ENCODE data around the gene SMIM43. TPM values are rescaled to one million over a fixed set of nuclear protein-coding genes. Genes with fewer than 3 reads are reported as not detected.

The SMIM43 gene
- total RNA-seq, 1 experiment from 2014 or later, result not detected

GRCh38 chr4:121724671-121725070 lies 40.3 kb downstream of the SMIM43 start:
- DNase-seq (ENCODE audit: low read depth, low spot score) (no peak), ATAC-seq (no peak)
- ChIA-PET POLR2A (no interaction called here), CTCF (interaction anchor here (0.8 to 1.7 kb wide), 4 partner anchors 11 to 532 kb away, joined by 3 read pairs; no protein-coding TSS in a partner anchor), RAD21 (ENCODE audit: low non-redundant PET in 1 of 2, low total read pairs in 2 of 2, uncharacterized antibody in 2 of 2, unreplicated experiment in 2 of 2) (no interaction called here)
- intact Hi-C loops (cut with micrococcal nuclease), result loop anchor here (5.0 kb wide), 1 partner anchor 57 kb away; no protein-coding TSS in a partner anchor
- Histone ChIP-seq H3K4me3 (replicated peaks in 1 of 2; ENCODE audit: low read depth in 1 of 2, low read length in 2 of 2) (no peak overlapping the region), H4K20me1 (ENCODE audit: insufficient read depth) (no peaks in the 10 kb centered on the region), H3K27me3 (ENCODE audit: insufficient read depth, low read length) (no peaks in the 10 kb centered on the region), H3K9ac (ENCODE audit: low read length) (no peak overlapping the region), H3K9me3 (ENCODE audit: control insufficient read depth in 1 of 2, insufficient read depth in 1 of 2, low read depth in 1 of 2, low read length in 2 of 2) (no peaks in the 10 kb centered on the region), H3K4me1 (ENCODE audit: control insufficient read depth in 1 of 2, insufficient read depth in 2 of 2, low read length in 2 of 2) (peaks cover 0 to 20% of the 10 kb centered on the region in 2 experiments; a peak in 2 of 4 replicates), H3K27ac (ENCODE audit: low read depth, low read length) (no peak overlapping the region), H3K36me3 (ENCODE audit: control insufficient read depth in 1 of 2, insufficient read depth in 2 of 2, low read length in 2 of 2) (no peaks in the 10 kb centered on the region), H3K9me2 (ENCODE audit: insufficient read depth) (no peaks in the 10 kb centered on the region), H2AFZ (ENCODE audit: low read depth, low read length, poor library complexity, severe bottlenecking) (no peak overlapping the region), H3K79me2 (ENCODE audit: insufficient read depth, low read length) (no peaks in the 10 kb centered on the region), H3K4me2 (ENCODE audit: low read length) (no peak overlapping the region)
- no TSS peak for BruUV-seq (replicated peaks)
- TF ChIP-seq ZBTB33 (IDR thresholded peaks at IDR 0.05; ENCODE audit: extremely low read depth, insufficient replicate concordance, low read length), result no peak

DNA sequence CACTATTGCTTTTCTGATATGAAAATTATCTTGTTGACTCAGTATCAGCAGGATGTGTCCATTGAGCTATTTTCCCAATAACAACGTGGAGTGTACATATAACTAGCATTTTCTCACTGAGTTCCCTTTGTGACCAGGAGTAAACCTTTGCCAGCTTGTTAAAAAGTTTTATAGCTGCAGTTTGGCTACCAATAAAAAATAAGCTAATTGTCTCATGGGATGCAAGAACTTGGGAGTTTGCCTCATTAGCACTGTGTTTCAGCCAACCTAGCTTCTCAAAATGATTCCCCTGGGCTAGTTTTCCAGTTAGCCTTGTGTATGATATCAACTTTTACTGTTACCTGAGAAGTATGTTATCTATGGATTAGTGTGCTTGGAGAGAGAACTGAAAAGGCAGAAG lies 43.3 kb downstream of the SMIM43 start:
- no peak overlapping the region for H3K9ac ChIP-seq (ENCODE audit: low read length)
- intact Hi-C loops (cut with micrococcal nuclease), result no loop called here
- no peaks in the 10 kb centered on the region for H4K20me1 ChIP-seq (ENCODE audit: insufficient read depth)
- H3K9me2 ChIP-seq (ENCODE audit: insufficient read depth), result no peaks in the 10 kb centered on the region
- DNase-seq (ENCODE audit: low read depth, low spot score), result no peak
- no peak for TF ChIP-seq SP1 (IDR thresholded peaks at IDR 0.05; ENCODE audit: low read depth)
- no peak for TF ChIP-seq JUND (IDR thresholded peaks at IDR 0.05)
- no peak for TF ChIP-seq TCF7L2 (IDR thresholded peaks at IDR 0.05; ENCODE audit: borderline replicate concordance, extremely low read depth, insufficient read depth, insufficient read length)
- TF ChIP-seq, protein P1, sequence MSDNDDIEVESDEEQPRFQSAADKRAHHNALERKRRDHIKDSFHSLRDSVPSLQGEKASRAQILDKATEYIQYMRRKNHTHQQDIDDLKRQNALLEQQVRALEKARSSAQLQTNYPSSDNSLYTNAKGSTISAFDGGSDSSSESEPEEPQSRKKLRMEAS (IDR thresholded peaks at IDR 0.05), result no peak
- TF ChIP-seq ZBTB33 (IDR thresholded peaks at IDR 0.05; ENCODE audit: extremely low read depth, insufficient replicate concordance, low read length), result no peak
- TF ChIP-seq POLR2A (IDR thresholded peaks at IDR 0.05; ENCODE audit: borderline replicate concordance, extremely low read depth, insufficient read depth, insufficient read length), result no peak
- TF ChIP-seq CTCF (IDR thresholded peaks at IDR 0.05 in 2 of 3, conservative IDR thresholded peaks at IDR 0.05 in 1 of 3; ENCODE audit: borderline replicate concordance in 1 of 3, insufficient read depth in 1 of 3, low read depth in 2 of 3, low read length in 2 of 3), result no peak
- no peak overlapping the region for H3K27ac ChIP-seq (ENCODE audit: low read depth, low read length)
- no peak for ATAC-seq
- H3K36me3 ChIP-seq (ENCODE audit: control insufficient read depth in 1 of 2, insufficient read depth in 2 of 2, low read length in 2 of 2), result no peaks in the 10 kb centered on the region
- H3K4me3 ChIP-seq (replicated peaks in 1 of 2; ENCODE audit: low read depth in 1 of 2, low read length in 2 of 2), result no peak overlapping the region
- no peaks in the 10 kb centered on the region for H3K9me3 ChIP-seq (ENCODE audit: control insufficient read depth in 1 of 2, insufficient read depth in 1 of 2, low read depth in 1 of 2, low read length in 2 of 2)
- no peak overlapping the region for H2AFZ ChIP-seq (ENCODE audit: low read depth, low read length, poor library complexity, severe bottlenecking)
- H3K4me2 ChIP-seq (ENCODE audit: low read length), result no peak overlapping the region
- CTCF ChIA-PET, result no interaction called here
- no peaks in the 10 kb centered on the region for H3K27me3 ChIP-seq (ENCODE audit: insufficient read depth, low read length)
- RAD21 ChIA-PET (ENCODE audit: low non-redundant PET in 1 of 2, low total read pairs in 2 of 2, uncharacterized antibody in 2 of 2, unreplicated experiment in 2 of 2), result no interaction called here
- POLR2A ChIA-PET, result no interaction called here
- no TSS peak for BruUV-seq (replicated peaks)
- H3K79me2 ChIP-seq (ENCODE audit: insufficient read depth, low read length), result no peaks in the 10 kb centered on the region
- H3K4me1 ChIP-seq (ENCODE audit: control insufficient read depth in 1 of 2, insufficient read depth in 2 of 2, low read length in 2 of 2), result peaks cover 0 to 5% of the 10 kb centered on the region in 2 experiments; a peak in 1 of 4 replicates
